Measurements from ENCODE around the gene PHC1. TPM values are rescaled to one million over a fixed set of nuclear protein-coding genes. Genes with fewer than 3 reads are reported as not detected.

The PHC1 gene
- total RNA-seq, 1 experiment from 2014 or later, result 27.9 TPM

DNA sequence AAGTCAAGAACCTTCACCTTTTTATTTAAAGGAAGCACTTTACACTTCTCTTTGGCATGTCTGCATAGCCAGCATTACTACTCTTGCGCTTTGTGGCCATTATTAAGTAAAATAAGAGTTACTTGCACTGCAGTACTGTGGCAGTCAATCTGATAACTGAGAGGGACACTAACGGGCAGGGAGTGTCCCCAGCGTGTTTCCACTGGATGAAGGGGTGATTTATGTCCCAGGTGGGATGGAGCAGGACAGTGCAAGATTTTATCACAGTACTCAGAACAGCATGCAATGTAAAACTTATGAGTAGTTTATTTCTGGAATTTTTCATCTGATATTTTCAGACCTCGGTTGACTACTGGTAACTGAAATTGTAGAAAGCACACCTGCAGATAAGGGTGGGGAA is 43.3 kb downstream of the PHC1 start:
- H3K27ac Mint-ChIP-seq (ENCODE audit: unreplicated experiment), result no peak overlapping the region

DNA sequence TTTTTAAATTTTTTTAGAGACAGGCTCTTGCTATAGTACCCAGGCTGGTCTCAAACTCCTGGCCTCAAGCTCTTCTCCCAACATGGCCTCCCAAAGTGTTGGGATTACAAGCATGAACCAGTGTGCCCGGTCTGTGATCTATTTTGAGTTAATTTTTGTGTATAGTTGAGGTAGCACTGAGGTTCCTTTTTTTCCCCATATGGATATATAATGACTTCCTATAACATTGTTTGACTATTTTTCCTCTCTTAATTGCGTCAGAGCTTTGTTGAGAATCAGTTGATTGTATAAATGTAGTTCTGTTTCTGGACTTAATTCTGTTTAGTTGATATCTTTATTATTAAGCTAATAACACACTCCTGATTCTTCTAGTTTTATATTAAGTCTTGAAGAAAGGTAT is 43.8 kb downstream of the PHC1 start:
- Mint-ChIP-seq H3K4me1 (ENCODE audit: low read depth, unreplicated experiment) (no peaks in the 10 kb centered on the region), H3K36me3 (ENCODE audit: insufficient read depth, unreplicated experiment) (no peaks in the 10 kb centered on the region), H3K9me3 (ENCODE audit: low read depth, unreplicated experiment) (peaks cover 2% of the 10 kb centered on the region), H3K27me3 (ENCODE audit: unreplicated experiment) (no peaks in the 10 kb centered on the region), H3K27ac (ENCODE audit: unreplicated experiment) (no peak overlapping the region), H3K4me3 (ENCODE audit: low read depth, unreplicated experiment) (no peak overlapping the region)
- DNase-seq, result no peak
- intact Hi-C loops (cut with micrococcal nuclease; ENCODE audit: unreplicated experiment), result no loop called here
- TF ChIP-seq, protein P1, sequence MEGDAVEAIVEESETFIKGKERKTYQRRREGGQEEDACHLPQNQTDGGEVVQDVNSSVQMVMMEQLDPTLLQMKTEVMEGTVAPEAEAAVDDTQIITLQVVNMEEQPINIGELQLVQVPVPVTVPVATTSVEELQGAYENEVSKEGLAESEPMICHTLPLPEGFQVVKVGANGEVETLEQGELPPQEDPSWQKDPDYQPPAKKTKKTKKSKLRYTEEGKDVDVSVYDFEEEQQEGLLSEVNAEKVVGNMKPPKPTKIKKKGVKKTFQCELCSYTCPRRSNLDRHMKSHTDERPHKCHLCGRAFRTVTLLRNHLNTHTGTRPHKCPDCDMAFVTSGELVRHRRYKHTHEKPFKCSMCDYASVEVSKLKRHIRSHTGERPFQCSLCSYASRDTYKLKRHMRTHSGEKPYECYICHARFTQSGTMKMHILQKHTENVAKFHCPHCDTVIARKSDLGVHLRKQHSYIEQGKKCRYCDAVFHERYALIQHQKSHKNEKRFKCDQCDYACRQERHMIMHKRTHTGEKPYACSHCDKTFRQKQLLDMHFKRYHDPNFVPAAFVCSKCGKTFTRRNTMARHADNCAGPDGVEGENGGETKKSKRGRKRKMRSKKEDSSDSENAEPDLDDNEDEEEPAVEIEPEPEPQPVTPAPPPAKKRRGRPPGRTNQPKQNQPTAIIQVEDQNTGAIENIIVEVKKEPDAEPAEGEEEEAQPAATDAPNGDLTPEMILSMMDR (IDR thresholded peaks at IDR 0.05; ENCODE audit: unreplicated experiment), result no peak
- CTCF ChIA-PET, result no interaction called here
- BruUV-seq (replicated peaks), result no TSS peak

More for the DNA sequence above, 43.3 kb downstream of the PHC1 start:
- CTCF ChIA-PET, result no interaction called here
- intact Hi-C loops (cut with micrococcal nuclease; ENCODE audit: unreplicated experiment), result no loop called here
- H3K9me3 Mint-ChIP-seq (ENCODE audit: low read depth, unreplicated experiment), result peaks cover 6% of the 10 kb centered on the region
- no peaks in the 10 kb centered on the region for H3K4me1 Mint-ChIP-seq (ENCODE audit: low read depth, unreplicated experiment)
- DNase-seq, result no peak
- BruUV-seq (replicated peaks), result no TSS peak
- no peaks in the 10 kb centered on the region for H3K27me3 Mint-ChIP-seq (ENCODE audit: unreplicated experiment)
- no peak overlapping the region for H3K4me3 Mint-ChIP-seq (ENCODE audit: low read depth, unreplicated experiment)
- no peaks in the 10 kb centered on the region for H3K36me3 Mint-ChIP-seq (ENCODE audit: insufficient read depth, unreplicated experiment)
- TF ChIP-seq, protein P1 (IDR thresholded peaks at IDR 0.05; ENCODE audit: unreplicated experiment), result no peak

DNA sequence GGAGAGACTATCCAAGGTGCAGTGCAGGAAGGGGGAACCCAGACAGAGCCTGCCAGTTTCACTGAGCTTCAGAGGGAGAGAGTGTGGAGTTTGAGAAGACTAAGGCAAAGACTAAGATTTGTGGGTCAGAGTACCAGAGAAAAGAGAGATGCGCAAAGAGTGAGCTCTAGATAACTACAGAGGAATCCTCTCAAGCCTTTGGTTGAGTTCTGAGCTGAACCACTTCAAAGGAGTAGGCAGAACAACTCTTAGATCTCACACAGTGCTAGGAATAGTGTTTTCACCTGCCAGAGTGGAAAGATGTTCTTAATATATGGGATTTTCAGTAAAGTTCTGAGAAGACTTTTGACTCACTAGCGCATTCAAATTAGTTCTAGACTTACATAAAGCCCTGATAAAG is 45.9 kb downstream of the PHC1 start:
- Mint-ChIP-seq H3K36me3 (ENCODE audit: insufficient read depth, unreplicated experiment) (no peaks in the 10 kb centered on the region), H3K4me3 (ENCODE audit: low read depth, unreplicated experiment) (no peak overlapping the region)

DNA sequence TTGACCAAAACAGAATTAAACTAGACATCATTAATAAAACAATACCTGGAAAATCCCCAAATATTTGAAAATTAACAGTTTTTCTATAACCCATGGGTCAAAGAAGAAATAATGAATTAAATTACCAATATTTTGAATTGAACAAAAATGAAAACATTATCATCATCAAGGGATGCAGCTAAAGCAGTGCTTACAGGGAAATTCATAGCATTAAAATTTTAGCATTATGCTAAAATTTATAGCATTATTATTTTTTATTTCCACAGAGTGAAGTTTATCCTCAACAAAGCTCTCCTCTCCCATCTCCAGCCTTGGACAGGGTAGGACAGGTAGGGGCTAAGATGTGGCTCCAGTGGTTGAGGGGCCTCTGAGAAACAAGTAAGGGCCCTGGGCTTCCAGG is 54.5 kb downstream of the PHC1 start:
- Mint-ChIP-seq H3K4me3 (ENCODE audit: low read depth, unreplicated experiment) (no peak overlapping the region), H3K27me3 (ENCODE audit: unreplicated experiment) (no peaks in the 10 kb centered on the region), H3K9me3 (ENCODE audit: low read depth, unreplicated experiment) (peaks cover 9% of the 10 kb centered on the region), H3K4me1 (ENCODE audit: low read depth, unreplicated experiment) (no peaks in the 10 kb centered on the region), H3K36me3 (ENCODE audit: insufficient read depth, unreplicated experiment) (no peaks in the 10 kb centered on the region), H3K27ac (ENCODE audit: unreplicated experiment) (no peak overlapping the region)
- intact Hi-C loops (cut with micrococcal nuclease; ENCODE audit: unreplicated experiment), result no loop called here
- CTCF ChIA-PET, result no interaction called here
- BruUV-seq (replicated peaks), result no TSS peak
- TF ChIP-seq, protein P1 (IDR thresholded peaks at IDR 0.05; ENCODE audit: unreplicated experiment), result no peak
- DNase-seq, result no peak

More for the DNA sequence above, 45.9 kb downstream of the PHC1 start:
- H3K4me1 Mint-ChIP-seq (ENCODE audit: low read depth, unreplicated experiment), result no peaks in the 10 kb centered on the region
- H3K9me3 Mint-ChIP-seq (ENCODE audit: low read depth, unreplicated experiment), result peaks cover 2% of the 10 kb centered on the region
- intact Hi-C loops (cut with micrococcal nuclease; ENCODE audit: unreplicated experiment), result no loop called here
- CTCF ChIA-PET, result interaction anchor here (0.6 kb wide), 1 partner anchor 64 kb away, joined by 3 read pairs; no protein-coding TSS in a partner anchor
- H3K27me3 Mint-ChIP-seq (ENCODE audit: unreplicated experiment), result no peaks in the 10 kb centered on the region
- no peak overlapping the region for H3K27ac Mint-ChIP-seq (ENCODE audit: unreplicated experiment)
- TF ChIP-seq, protein P1 (IDR thresholded peaks at IDR 0.05; ENCODE audit: unreplicated experiment), result no peak
- no peak for DNase-seq
- BruUV-seq (replicated peaks), result no TSS peak
